GM23338 (cell line): Measurements from ENCODE around the gene MYO9A.

Source experiments
- CTCF ChIP-seq, 2 experiments: fragments of 200-600 bp in 1 of 2; sonication (generic) in 1 of 2; conservative IDR thresholded peaks; 2 replicates each; pipeline versions ENCODE4 v1.5.1 to v1.6.1; 2016 to 2017; ENCODE audit warnings: antibody characterized with exemption in 2 of 2, low read depth in 2 of 2, mild to moderate bottlenecking in 2 of 2, moderate library complexity in 1 of 2
- EZH2 ChIP-seq: fragments of 200-600 bp; sonication (generic); IDR thresholded peaks from one replicate; pipeline ENCODE4 v1.8.0; 2017; ENCODE audit warnings: antibody characterized with exemption, mild to moderate bottlenecking, low read depth; ENCODE audit not compliant: unreplicated experiment
- JUNB ChIP-seq: IDR thresholded peaks from one replicate; pipeline ENCODE4 v1.6.1; 2016; ENCODE audit warnings: antibody characterized with exemption; ENCODE audit not compliant: unreplicated experiment
- STAT1 ChIP-seq: IDR thresholded peaks from one replicate; pipeline ENCODE4 v1.6.1; 2016; ENCODE audit warnings: antibody characterized with exemption; ENCODE audit not compliant: unreplicated experiment

GRCh38 chr15:72042865-72043264 is 75.1 kb downstream of the MYO9A start:
- TF ChIP-seq EZH2: no peak
- peak in 1 of 2 experiments; percentile 19; a peak in 1 of 4 replicates for TF ChIP-seq CTCF (conservative IDR thresholded peaks at IDR 0.05; ENCODE audit: low read depth in 2 of 2)
- TF ChIP-seq JUNB: no peak
- TF ChIP-seq STAT1: no peak
